HFF-Myc (cell line): ENCODE measurements around the gene COL9A1.
A peak's percentile ranks its signal among the peaks of the same experiment; 100 is the strongest.
"Not testable (repeated sequence)": the region's sequence is repeated elsewhere in the genome, so short reads cannot be mapped to it uniquely, and the experiment has no call there.

ENCODE experiments used
- DNase-seq: peaks from one replicate; pipeline ENCODE4 v3.0.0-alpha.2; 2011; ENCODE audit warnings: low read depth; ENCODE audit errors: extremely low read depth
- H3K4me3 ChIP-seq: replicated peaks from 2 replicates; pipeline ENCODE4 v1.5.1; 2011; ENCODE audit warnings: low read depth, mild to moderate bottlenecking, control low read depth, low read length
- CTCF ChIP-seq: IDR thresholded peaks from 2 replicates; pipeline ENCODE4 v1.5.1; 2012; ENCODE audit warnings: mild to moderate bottlenecking, low read depth, low read length, control low read depth; ENCODE audit errors: missing control alignments

The COL9A1 gene

GRCh38 chr6:70310063-70310694 lies 7.3 kb upstream of the COL9A1 start:
- TF ChIP-seq CTCF, result peak; percentile 51
- no peak overlapping the region for H3K4me3 ChIP-seq
- no peak for DNase-seq

GRCh38 chr6:70309243-70309642 lies 6.4 kb upstream of the COL9A1 start:
- no peak for TF ChIP-seq CTCF
- no peak overlapping the region for H3K4me3 ChIP-seq
- no peak for DNase-seq

GRCh38 chr6:70308142-70308541 lies 5.3 kb upstream of the COL9A1 start:
- DNase-seq, H3K4me3 ChIP-seq: not testable (repeated sequence)

DNA sequence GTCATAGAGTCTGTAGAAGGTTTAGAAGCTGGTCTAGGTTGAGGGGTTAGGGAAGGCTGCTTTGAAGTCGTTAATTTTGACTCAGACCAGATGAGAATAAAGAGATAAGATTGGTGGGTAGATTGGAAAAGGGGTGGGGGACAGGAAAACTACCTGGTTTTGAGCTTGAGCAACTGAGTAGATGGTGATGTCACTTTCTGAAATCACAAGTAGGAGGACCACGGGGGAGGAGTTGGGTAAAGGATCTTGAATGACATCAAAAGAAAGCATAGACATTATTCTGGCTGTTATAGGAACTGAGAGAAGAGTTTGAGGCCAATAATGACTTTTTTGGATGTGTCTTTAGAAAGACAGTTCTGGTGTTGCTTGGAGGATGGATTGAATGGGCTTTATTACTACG lies 4.1 kb upstream of the COL9A1 start:
- H3K4me3 ChIP-seq, result no peak overlapping the region
- DNase-seq, result no peak
- no peak for TF ChIP-seq CTCF

GRCh38 chr6:70304616-70305015 lies 1.7 kb upstream of the COL9A1 start:
- no peak for TF ChIP-seq CTCF
- no peak for DNase-seq
- H3K4me3 ChIP-seq, result no peak overlapping the region

DNA sequence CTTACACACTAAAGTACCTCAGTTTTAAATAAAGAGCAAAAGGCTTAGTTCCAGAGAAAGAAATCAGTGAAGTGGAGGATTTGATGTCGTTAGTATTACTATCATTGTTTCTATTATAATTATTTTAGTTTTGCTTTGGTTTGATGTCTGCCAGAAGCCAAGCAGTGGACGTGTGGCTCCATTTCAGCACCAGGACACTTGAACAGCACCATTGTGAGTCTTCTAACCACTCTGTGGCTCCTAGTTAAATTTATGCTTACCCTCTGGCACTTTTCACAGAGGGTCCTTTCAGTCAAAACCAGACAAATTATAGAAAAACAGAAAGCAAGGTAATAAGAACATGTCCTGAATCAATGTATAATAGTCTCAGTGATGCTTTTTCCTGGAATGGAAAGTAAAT lies 3.4 kb downstream of the COL9A1 start:
- no peak for DNase-seq
- H3K4me3 ChIP-seq, result no peak overlapping the region
- no peak for TF ChIP-seq CTCF

DNA sequence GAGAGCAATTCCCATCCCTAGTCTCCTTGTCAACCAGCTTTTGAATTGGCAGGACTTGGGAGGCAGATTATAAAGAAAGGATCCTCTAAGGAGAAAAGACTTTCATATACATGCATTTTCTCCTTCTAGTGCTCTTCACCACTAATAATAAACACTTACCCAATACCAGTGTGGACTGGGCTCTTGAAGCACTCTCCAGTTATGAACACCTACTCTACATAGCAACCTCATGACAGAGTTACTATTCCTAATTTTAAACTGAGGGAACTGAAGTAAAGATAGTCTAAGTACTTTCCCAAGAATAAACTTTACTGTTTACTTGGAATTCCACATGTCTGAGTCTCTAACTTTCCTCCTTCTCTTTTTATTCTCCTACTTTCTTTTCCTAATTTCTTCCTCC lies 4.8 kb downstream of the COL9A1 start:
- TF ChIP-seq CTCF, result no peak
- no peak overlapping the region for H3K4me3 ChIP-seq
- DNase-seq, result no peak

DNA sequence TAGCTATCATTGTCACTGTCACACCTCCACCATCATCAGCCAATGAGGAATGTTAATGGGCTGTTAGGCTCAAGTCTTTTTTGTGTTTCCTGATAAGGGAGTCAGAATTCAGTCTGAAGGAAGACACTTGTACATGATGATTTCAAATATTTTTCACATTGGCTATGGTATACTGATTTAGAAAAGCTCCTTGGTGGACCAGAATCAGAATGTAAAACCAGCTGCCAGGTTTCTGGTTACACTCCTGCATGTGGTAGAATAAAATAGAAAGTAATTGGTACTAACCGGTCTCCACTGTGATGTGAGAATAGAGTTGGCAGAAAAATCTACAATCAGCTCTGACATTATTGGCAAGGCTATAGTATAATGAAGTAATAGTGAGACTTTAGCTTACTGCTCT lies 10.7 kb downstream of the COL9A1 start:
- no peak for TF ChIP-seq CTCF
- DNase-seq, result no peak
- no peak overlapping the region for H3K4me3 ChIP-seq
